Measurements from ENCODE around the gene LGALS4.
"Not testable (repeated sequence)": the region's sequence is repeated elsewhere in the genome, so short reads cannot be mapped to it uniquely, and the experiment has no call there.

LGALS4 gene, protein sequence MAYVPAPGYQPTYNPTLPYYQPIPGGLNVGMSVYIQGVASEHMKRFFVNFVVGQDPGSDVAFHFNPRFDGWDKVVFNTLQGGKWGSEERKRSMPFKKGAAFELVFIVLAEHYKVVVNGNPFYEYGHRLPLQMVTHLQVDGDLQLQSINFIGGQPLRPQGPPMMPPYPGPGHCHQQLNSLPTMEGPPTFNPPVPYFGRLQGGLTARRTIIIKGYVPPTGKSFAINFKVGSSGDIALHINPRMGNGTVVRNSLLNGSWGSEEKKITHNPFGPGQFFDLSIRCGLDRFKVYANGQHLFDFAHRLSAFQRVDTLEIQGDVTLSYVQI

GRCh38 chr19:38812841-38813320 lies at the start of gene LGALS4:
LGALS4 (minus strand) TSS chr19:38812945; CDS start chr19:38812886, 59 bp downstream.
- POLR2A ChIA-PET = no interaction called here
- DNase-seq (ENCODE audit: low read depth, low spot score) = no peak
- no peak for TF ChIP-seq CTCF (IDR thresholded peaks at IDR 0.05; ENCODE audit: insufficient read depth, low read length, missing control alignments)
- no peak within 1 kb of the TSS for H3K4me3 ChIP-seq (ENCODE audit: low read depth, low read length)
- CTCF ChIA-PET = no interaction called here

DNA sequence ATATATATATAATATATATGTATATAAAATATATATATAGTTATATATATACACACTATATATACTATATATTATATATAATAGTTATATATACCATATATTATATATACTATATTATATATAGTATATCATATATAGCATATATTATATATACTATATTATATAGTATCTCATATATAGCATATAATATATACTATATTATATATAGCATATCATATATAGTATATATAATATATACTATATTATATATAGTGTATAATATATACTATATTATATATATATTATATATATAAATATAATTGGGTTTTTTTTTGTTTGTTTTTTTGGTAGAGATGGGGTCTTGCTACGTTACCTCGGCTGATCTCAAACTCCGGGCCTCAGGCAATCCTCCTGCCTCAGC lies 48.6 kb upstream of the LGALS4 start:
- POLR2A ChIA-PET = no interaction called here
- H3K4me3 ChIP-seq (ENCODE audit: low read depth, low read length) = no peak overlapping the region
- no peak for DNase-seq (ENCODE audit: low read depth, low spot score)
- CTCF ChIA-PET = interaction anchor here (0.6 to 1.6 kb wide), 2 partner anchors 8 to 10 kb away, joined by 3 to 9 read pairs; no protein-coding TSS in a partner anchor
- no peak for TF ChIP-seq CTCF (IDR thresholded peaks at IDR 0.05; ENCODE audit: insufficient read depth, low read length, missing control alignments)

DNA sequence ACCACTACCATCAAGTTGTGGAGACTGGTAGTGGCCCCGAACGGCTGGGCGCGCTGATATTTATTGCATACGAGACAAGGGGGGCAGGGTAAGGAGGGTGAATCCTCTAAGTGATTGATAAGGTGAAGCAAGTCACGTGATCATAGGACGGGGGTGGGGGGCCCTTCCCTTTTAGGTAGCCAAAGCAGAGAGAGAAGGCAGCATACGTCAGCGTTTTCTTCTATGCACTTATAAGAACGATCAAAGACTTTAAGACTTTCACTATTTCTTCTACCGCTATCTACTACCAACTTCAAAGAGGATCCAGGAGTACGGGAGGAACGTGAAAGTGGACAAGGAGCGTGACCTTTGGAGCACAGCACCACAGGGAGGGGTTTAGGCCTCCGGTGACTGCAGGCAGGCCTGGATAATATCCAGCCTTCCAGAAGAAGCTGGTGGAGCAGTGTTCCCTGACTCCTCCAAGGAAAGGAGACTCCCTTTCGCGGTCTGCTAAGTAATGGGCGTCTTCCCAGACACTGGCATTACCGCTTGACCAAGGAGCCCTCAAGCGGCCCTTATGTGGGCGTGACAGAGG lies 47.0 kb upstream of the LGALS4 start:
- H3K4me3 ChIP-seq (ENCODE audit: low read depth, low read length); DNase-seq (ENCODE audit: low read depth, low spot score); POLR2A ChIA-PET: not testable (repeated sequence)
- CTCF ChIA-PET = interaction anchor here (1.6 kb wide), 1 partner anchor 10 kb away, joined by 9 read pairs; no protein-coding TSS in a partner anchor

- no peak for TF ChIP-seq CTCF (IDR thresholded peaks at IDR 0.05; ENCODE audit: insufficient read depth, low read length, missing control alignments)
- POLR2A ChIA-PET = no interaction called here
- H3K4me3 ChIP-seq (ENCODE audit: low read depth, low read length) = no peak overlapping the region
Observed at GRCh38 chr19:38856813-38857212, 44.1 kb upstream of the LGALS4 start.

GRCh38 chr19:38855751-38856150 lies 43.0 kb upstream of the LGALS4 start:
- POLR2A ChIA-PET; H3K4me3 ChIP-seq (ENCODE audit: low read depth, low read length); DNase-seq (ENCODE audit: low read depth, low spot score); CTCF ChIA-PET: not testable (repeated sequence)

More at GRCh38 chr19:38856813-38857212, 44.1 kb upstream of the LGALS4 start:
- no peak for DNase-seq (ENCODE audit: low read depth, low spot score)
- CTCF ChIA-PET = interaction anchor here (0.7 to 2.3 kb wide), 2 partner anchors 12 to 73 kb away, joined by 3 to 10 read pairs; no protein-coding TSS in a partner anchor

DNA sequence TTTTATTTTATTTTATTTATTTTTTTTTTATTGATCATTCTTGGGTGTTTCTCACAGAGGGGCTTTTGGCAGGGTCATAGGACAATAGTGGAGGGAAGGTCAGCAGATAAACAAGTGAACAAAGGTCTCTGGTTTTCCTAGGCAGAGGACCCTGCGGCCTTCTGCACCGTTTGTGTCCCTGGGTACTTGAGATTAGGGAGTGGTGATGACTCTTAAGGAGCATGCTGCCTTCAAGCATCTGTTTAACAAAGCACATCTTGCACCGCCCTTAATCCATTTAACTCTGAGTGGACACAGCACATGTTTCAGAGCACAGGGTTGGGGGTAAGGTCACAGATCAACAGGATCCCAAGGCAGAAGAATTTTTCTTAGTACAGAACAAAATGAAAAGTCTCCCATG lies 42.2 kb upstream of the LGALS4 start:
- POLR2A ChIA-PET; CTCF ChIA-PET; DNase-seq (ENCODE audit: low read depth, low spot score); H3K4me3 ChIP-seq (ENCODE audit: low read depth, low read length): not testable (repeated sequence)

DNA sequence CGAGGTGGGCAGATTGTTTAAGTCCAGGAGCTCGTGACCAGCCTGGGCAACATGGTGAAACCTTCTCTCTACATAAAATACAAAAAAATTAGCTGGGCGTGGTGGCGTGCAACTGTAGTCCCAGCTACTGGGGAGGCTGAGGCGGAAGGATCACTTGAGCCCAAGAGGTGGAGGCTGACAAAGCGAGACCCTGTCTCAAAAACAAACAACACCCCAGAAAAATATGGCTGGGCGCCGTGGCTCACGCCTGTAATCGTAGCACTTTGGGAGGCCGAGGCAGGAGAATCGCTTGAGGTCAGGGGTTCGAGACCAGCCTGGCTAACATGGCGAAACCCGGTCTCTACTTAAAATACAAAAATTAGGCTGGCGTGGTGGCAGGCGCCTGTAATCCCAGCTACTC lies 40.5 kb upstream of the LGALS4 start:
- CTCF ChIA-PET = interaction anchor here (1.0 to 2.3 kb wide), 5 partner anchors 14 to 84 kb away, joined by 3 to 14 read pairs (median 5); partner anchors contain the start of genes MRPS12 and SARS2
- DNase-seq (ENCODE audit: low read depth, low spot score) = no peak
- POLR2A ChIA-PET = interaction anchor here (0.8 to 1.7 kb wide), 2 partner anchors 10 to 77 kb away, joined by 3 to 4 read pairs; partner anchors contain the start of genes MRPS12 and SARS2
- peak overlapping the region; percentile 77 for H3K4me3 ChIP-seq (ENCODE audit: low read depth, low read length)
- no peak for TF ChIP-seq CTCF (IDR thresholded peaks at IDR 0.05; ENCODE audit: insufficient read depth, low read length, missing control alignments)
